GM18511 (cell line): Measurements from ENCODE around the gene ZNF275.
"Not testable (repeated sequence)": the region's sequence is repeated elsewhere in the genome, so short reads cannot be mapped to it uniquely, and the experiment has no call there.

ENCODE experiments used
- ATAC-seq: cut with Tn5 transposase; IDR thresholded peaks from one replicate; pipeline ENCODE4 v1.9.1; 2021; ENCODE audit warnings: mild to moderate bottlenecking, moderate library complexity; ENCODE audit not compliant: unreplicated experiment

Gene ZNF275

GRCh38 chrX:153318811-153319210 is 15.1 kb upstream of the ZNF275 start:
- no peak for ATAC-seq

- ATAC-seq: no peak
These were observed 14.5 kb upstream of the ZNF275 start for GRCh38 chrX:153319295-153320046.

DNA sequence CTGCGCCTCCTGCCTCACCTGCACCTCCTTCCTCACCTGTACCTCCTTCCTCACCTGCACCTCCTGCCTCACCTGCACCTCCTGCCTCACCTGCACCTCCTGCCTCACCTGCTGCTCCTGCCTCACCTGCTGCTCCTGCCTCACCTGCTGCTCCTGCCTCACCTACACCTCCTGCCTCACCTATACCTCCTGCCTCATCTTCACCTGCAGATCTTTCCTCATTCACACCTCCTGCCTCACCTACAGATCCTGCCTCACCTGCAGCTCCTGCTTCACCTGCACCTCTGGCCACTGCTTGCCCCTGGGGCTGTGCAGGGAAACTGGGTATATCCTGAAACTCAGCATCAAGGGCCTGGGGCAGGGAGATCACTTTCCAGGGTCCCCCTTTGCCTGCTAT is 13.9 kb upstream of the ZNF275 start:
- not testable (repeated sequence) for ATAC-seq

GRCh38 chrX:153320555-153321184 is 13.3 kb upstream of the ZNF275 start:
- no peak for ATAC-seq

DNA sequence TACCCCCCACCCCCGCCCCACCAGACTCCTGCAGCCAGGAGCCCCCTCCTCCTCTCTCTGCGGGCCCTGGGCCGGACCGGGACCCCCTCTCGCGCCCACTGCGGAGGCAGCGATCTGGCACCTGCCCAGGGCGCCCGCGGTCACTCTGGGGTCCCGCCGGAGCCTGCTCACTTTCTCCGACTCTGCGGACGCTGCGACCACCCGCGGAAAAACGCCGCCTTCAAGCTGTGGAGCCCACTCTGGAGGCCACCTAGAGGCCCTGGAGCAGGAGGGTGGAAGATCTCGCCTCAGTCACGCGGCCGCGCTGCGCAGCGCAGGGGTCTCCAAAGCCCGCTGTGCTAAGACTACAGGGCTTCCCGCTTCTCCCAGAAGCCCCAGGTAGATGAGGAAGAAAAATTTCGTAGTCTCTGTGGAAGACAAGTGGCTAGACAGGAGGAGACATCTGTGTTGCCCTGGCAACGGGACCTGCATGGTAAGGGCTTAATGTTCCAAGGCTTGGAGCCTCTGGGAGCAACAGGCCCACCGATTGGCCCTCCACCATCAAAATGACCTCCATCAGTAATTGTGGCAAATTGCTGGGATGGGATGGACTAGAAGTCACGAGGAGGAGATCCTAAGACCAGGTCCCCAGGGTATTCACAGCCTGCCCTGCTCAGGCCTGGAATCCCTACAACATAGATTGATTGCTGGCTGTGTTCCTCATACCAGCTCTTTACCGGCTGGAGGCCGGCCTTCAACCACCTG is 12.4 kb upstream of the ZNF275 start, which contains the start of gene PNMA6F:
TSS of gene PNMA6F (minus strand) at position 387 of the 744 bp plus-strand sequence. CDS start 1,093 bp downstream, outside the sequence.
- ATAC-seq: no peak

GRCh38 chrX:153327561-153327960 is 6.4 kb upstream of the ZNF275 start:
- ATAC-seq: no peak

DNA sequence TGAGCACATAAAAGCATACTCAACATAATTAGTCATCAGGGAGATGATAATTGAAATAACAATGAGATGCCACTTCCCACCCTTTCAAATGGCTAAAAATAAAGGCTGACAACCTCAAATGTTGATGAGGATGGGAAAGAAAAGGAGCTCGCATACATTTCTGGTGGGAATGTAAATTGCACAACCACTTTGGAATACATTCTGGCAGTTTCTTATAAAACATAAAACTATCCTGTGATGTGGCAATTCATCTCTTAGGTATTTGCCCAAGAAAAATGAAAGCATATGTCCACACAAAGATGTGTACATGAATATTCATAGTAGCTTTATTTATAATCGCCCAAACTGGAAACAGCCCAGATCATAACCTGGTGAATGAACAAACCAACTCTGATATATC is 687 bp upstream of the ZNF275 start:
- no peak for ATAC-seq

DNA sequence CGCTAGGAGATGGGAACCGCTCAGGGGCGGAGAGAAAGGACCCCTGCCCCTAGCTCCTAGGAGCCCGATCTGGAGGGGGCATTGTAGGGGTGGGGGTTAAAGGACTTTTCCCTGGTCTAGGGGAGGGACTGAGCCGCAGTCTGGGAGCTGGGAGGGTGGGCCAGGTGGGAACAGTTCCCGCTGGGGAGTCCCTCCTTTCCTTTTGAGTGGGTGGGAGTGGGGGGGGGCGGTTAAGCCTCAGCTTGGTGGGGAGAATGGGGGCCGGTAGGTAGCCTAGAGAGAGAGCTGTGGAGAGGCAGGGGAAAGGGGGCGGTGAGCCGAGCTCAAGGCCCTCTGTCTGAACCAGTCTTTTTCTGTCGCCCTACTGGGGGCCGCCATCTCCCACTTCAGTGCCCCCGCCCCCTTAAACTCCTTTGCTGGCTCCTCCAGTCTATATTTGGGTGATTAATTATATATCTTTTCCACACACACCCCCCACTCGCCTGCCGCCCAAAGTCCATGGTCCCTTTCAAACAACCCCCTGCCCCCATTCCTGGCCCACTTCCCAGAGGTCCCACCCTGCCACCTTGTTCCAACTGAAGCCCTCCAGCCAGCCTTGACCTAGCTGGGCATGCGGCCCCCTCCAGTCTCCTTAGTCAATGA is 822 bp downstream of the ZNF275 start:
- ATAC-seq: no peak

DNA sequence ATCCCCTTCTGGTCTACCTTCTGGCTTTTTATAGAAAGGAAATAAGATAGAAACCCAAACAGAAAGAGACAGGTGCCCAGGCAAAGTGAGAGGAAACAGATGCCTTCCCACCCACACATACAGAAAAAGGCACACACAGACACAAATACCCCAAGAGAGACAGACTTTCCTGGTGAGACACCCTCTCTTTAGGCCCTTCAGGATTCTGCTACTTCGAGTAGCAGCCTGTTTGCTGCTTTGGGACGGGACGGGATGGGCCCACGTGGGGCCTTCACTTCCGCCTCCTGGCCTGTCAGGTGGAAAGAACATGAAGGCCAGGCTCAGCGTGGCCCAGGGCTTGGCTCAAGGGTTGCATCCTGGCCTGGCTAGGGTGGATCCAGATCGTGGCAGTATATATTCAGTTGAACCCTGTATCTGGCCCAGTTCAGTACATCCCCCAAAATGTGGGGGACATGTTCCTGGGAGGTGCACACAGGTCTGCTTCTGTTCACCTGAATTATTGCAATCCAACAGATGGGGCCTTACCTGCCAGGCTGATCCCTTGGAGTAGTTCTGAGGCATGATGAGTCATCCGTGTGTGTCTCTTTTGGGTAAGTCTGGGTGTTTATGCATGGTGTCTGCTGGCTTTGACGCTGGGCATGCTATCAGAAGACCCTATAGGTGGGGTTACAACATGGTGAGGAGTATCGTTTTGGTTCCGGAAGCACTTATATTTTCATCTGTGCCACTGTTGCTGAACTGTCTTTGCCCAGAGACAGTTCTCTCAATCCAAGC is 2.4 kb downstream of the ZNF275 start:
- peak; percentile 52 for ATAC-seq

DNA sequence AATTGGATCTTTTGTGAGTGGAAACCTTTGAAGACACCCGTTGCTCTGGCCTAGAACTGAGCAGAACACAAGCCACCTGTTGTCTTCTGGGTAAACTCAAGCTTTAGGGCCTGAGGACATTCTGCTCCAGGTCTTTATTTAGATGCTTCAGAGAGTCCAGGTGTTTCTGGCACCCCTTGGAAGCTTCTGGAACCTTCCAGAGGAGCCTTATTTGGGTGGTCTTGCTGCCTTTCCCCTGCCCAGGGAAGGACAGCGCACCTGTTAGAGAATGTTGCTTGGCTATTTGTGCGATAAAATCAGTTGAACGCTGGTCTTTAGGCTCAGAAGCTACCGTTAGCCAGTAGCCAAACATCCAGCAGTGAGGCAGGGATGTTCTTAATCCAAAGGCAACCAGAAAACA is 3.0 kb downstream of the ZNF275 start:
- ATAC-seq: no peak

DNA sequence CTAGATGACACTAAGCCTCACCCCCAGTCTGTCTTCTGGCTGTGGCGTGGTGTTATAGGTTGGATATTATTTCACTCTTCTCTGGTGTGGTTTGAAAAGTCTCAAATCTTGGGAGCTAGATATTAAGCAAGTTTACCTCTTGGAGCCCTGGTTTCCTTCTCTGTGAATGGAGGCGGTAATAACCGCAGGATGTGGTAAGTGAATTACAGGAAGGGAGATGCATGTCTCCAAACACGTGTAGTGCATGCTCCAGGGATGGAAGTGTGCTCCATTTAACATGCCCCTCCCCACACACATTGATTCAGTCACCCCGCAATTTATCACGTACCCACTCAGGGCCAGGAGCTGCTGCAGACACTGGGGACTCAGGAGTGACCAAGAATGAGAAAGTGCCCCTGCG is 4.9 kb downstream of the ZNF275 start:
- ATAC-seq: no peak

- no peak for ATAC-seq
These were observed 5.7 kb downstream of the ZNF275 start for GRCh38 chrX:153339662-153340061.

- ATAC-seq: no peak
These were observed 6.2 kb downstream of the ZNF275 start for GRCh38 chrX:153340111-153340510.

DNA sequence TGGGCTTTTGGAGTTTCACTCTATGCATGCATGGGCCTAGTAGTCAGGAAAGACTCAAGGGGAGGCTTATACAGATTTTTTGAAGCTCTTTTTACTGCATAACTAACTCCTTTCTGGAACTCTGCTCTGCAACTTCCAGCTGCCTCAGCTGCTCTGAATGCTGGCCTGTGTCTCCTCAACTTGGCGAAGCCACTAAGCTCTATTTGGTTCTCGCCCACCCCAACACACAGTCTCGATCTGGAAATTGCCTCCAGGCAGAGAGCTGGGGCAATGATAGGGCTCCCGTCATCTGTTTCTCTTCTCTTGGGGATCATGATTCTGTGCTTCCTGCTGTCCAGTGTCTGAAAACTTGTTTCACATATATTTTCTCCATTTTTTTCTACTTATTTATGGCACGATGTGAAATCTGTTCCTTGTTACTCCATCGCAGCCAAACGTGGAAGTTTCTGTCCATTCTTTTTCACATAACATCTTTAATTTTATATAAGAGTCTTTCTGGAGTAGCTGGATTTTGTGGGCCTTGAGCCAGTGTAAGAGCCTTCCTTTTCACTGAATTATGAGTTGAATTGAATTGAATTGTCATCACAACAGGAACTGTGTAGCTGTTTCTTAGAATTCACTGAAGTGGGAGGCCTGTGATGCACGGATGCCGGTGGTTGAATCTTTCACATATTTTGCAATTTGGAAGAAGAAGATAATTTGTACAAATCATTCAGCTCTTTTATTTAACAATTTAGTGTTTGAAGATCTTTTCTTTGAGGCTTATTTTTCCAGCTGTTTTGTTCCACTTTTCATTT is 9.0 kb downstream of the ZNF275 start:
- ATAC-seq: no peak

DNA sequence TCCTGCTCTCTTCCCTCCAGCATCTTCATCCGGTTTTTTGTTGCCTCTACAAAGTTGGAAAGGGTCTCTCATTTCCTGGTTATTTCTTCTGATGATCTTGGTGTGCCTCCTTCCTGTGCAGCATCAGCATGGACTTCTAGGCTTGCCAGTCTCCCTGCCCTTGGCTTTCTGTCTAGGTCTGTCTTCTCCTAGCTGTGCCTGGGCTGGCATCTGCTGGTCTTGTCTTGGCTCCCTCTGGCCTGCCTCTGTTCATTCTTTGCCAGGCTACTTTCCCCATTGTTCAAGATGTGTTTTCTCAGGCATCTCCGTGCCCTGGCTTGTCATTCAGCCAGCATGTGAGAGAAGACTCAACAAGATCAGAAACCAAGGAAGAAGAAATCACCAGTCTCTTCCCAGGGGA is 9.7 kb downstream of the ZNF275 start:
- no peak for ATAC-seq

DNA sequence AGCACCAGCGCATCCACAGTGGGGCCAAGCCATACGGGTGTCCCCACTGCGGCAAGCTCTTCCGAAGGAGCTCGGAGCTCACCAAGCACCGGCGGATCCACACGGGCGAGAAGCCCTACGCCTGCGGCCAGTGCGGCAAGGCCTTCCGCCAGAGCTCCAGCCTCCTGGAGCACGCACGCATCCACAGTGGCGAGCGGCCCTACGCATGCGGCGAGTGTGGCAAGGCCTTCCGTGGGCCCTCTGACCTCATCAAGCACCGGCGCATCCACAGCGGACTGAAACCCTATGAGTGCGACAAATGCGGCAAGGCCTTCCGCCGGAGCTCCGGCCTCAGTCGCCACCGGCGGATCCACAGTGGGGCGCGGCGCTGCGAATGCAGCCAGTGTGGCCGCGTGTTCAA is 13.6 kb downstream of the ZNF275 start:
- no peak for ATAC-seq

GRCh38 chrX:153348421-153348820 is 14.5 kb downstream of the ZNF275 start:
- ATAC-seq: no peak

- no peak for ATAC-seq
These were observed 16.0 kb downstream of the ZNF275 start for GRCh38 chrX:153349952-153350351.

DNA sequence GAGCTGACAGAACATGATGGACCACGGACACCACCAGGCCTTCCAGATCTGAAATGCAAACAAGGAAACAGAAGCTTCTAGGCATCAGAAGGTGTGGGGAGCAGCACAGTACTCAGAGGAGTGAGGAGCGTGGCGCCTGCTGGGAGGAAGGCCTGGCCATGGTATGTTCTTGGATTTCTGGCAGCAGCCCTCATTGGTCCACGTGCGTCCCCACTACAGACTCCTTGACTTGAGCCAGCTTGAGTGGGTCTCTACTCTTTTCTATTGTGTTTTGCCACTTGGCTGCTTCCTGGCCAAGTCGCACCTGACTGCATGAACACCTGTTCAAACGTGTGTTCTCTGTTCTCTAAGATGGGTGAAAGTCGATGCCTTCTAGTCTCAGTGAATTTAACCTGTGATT is 18.0 kb downstream of the ZNF275 start:
- no peak for ATAC-seq

GRCh38 chrX:153352858-153353257 is 18.9 kb downstream of the ZNF275 start:
- ATAC-seq: no peak
